Psoas muscle (tissue), 8 donors: Measurements from ENCODE around the gene TFB2M. TPM values are rescaled to one million over a fixed set of nuclear protein-coding genes. Genes with fewer than 3 reads are reported as not detected.
"Not testable (repeated sequence)": the region's sequence is repeated elsewhere in the genome, so short reads cannot be mapped to it uniquely, and the experiment has no call there.

ENCODE experiments used
- ATAC-seq, 4 donors: fragments of 200-7000 bp; cut with Tn5 transposase; one replicate each; pipeline ENCODE4 v1.9.1; 2020; ENCODE audit warnings: moderate library complexity in 3 of 4, mild to moderate bottlenecking in 2 of 4
- DNase-seq, 2 donors: peaks; one replicate each; pipeline ENCODE4 v3.0.0-alpha.2; 2020
- H3K27ac ChIP-seq: fragments of 200-600 bp; one replicate; pipeline ENCODE4 v1.8.0; 2022
- H3K27me3 ChIP-seq, 3 donors: fragments of 200-600 bp in 1 of 3; one replicate each; pipeline versions ENCODE4 v1.6.1 to v1.8.0; 2013 to 2022; ENCODE audit warnings: low read length in 2 of 3, mild to moderate bottlenecking in 2 of 3, moderate library complexity in 1 of 3; ENCODE audit not compliant: insufficient read depth in 3 of 3
- H3K36me3 ChIP-seq, 2 donors: fragments of 200-600 bp in 1 of 2; one replicate each; pipeline versions ENCODE4 v1.6.1 to v1.8.0; 2013 to 2022; ENCODE audit warnings: low read depth in 1 of 2, mild to moderate bottlenecking in 1 of 2, moderate library complexity in 1 of 2; ENCODE audit not compliant: insufficient read depth in 1 of 2
- H3K4me1 ChIP-seq: fragments of 200-600 bp; one replicate; pipeline ENCODE4 v1.8.0; 2022
- H3K4me3 ChIP-seq: fragments of 200-600 bp; one replicate; pipeline ENCODE4 v1.8.0; 2022; ENCODE audit warnings: mild to moderate bottlenecking
- H3K9me3 ChIP-seq: fragments of 200-600 bp; one replicate; pipeline ENCODE4 v1.8.0; 2022
- CTCF ChIP-seq: fragments of 200-600 bp; IDR thresholded peaks from one replicate; pipeline ENCODE4 v1.8.0; 2022; ENCODE audit warnings: antibody characterized with exemption
- WGBS, 3 donors: extraction: QIAGEN DNeasy Blood & Tissue Kit; methylation state at CpG; one replicate each; pipeline versions ENCODE4 v1.1.6 to v1.1.7; 2013; 5-methylcytosine and 5-hydroxymethylcytosine counted together
- intact Hi-C, 2 donors: fragments of 100-400 bp; cut with DNase I; formaldehyde crosslinking; loops; one replicate each; pipeline versions ENCODE4 v1.11.0 to v1.14.2; 2022
- polyA plus RNA-seq, 3 donors: library from polyadenylated mRNA; stranded (reverse); fragments of 200-250 nt; gene quantifications; one replicate each; pipeline ENCODE4 v1.2.3, GENCODE V29; 2013
- total RNA-seq, 4 donors: library from RNA; stranded (reverse); fragmentation: NEBNext Ultra II Directional in 2 of 4; extraction: Animal tissue kit (Norgen Biotek cat#: 25700) in 2 of 4; gene quantifications; one replicate each; pipeline versions ENCODE4 v1.2.1 to v1.2.4, GENCODE V29; 2021 to 2023
- donor health status: healthy with polysubstance abuse.
- donor health status: DM: no; HTN: no; CAD: no; lungs with moderate emphysema.
- donor health status: Bipolar disorder and iron deficiency.
- donor health status: healthy.
- donor health status: DM: yes; HTN: yes; CAD: no.
- donor health status: DM: no; HTN: no; CAD: no.
- donor health status: DM: no; HTN: no; CAD: no.
- donor health status: DM: yes; HTN: yes; CAD: no.

TFB2M gene
- total and polyA plus RNA-seq, 7 donors = 12.8 to 39.0 (median 19.3) TPM

GRCh38 chr1:246577082-246577719, 11.1 kb upstream of the TFB2M start:
- no peak for TF ChIP-seq CTCF
- ATAC-seq = no peak
- Histone ChIP-seq H3K27ac (peak overlapping the region; percentile 48), H3K4me3 (peak overlapping the region; percentile 8), H3K9me3 (no peaks in the 10 kb centered on the region), H3K4me1 (peaks cover 58% of the 10 kb centered on the region), H3K27me3 (no peaks in the 10 kb centered on the region), H3K36me3 (no peaks in the 10 kb centered on the region)
- 73 to 80% (median 79%) methylated on average over 5 of the region's 5 CpGs for WGBS, 3 donors
- intact Hi-C loops = no loop called here
- no peak for DNase-seq

GRCh38 chr1:246576709-246577032, 10.6 kb upstream of the TFB2M start:
- Histone ChIP-seq H3K27me3 (no peaks in the 10 kb centered on the region), H3K4me3 (no peak overlapping the region), H3K9me3 (no peaks in the 10 kb centered on the region), H3K27ac (no peak overlapping the region), H3K4me1 (peaks cover 58% of the 10 kb centered on the region), H3K36me3 (no peaks in the 10 kb centered on the region)
- ATAC-seq (no peak), DNase-seq (no peak)
- intact Hi-C loops = no loop called here
- WGBS, 3 donors = 92 to 100% (median 100%) methylated on average over 3 of the region's 3 CpGs
- no peak for TF ChIP-seq CTCF

- ATAC-seq = peak in 3 of 4 donors; percentile 53 to 78 (median 65)
- TF ChIP-seq CTCF = no peak
- Histone ChIP-seq H3K4me1 (peaks cover 60% of the 10 kb centered on the region), H3K27me3 (no peaks in the 10 kb centered on the region), H3K27ac (peak overlapping the region; percentile 67), H3K4me3 (peak overlapping the region; percentile 29), H3K9me3 (no peaks in the 10 kb centered on the region), H3K36me3 (no peaks in the 10 kb centered on the region)
- DNase-seq = no peak
- intact Hi-C loops = loop anchor here in 1 of 2 donors (5.0 kb wide), 1 partner anchor 39 kb away; no protein-coding TSS in a partner anchor
- 27 to 56% (median 38%) methylated on average over 6 of the region's 6 CpGs for WGBS, 3 donors
Observed at GRCh38 chr1:246573491-246573890, 7.4 kb upstream of the TFB2M start.

GRCh38 chr1:246572785-246573184, 6.7 kb upstream of the TFB2M start:
- intact Hi-C loops = loop anchor here in 1 of 2 donors (5.0 kb wide), 1 partner anchor 40 kb away; no protein-coding TSS in a partner anchor
- Histone ChIP-seq H3K9me3 (no peaks in the 10 kb centered on the region), H3K27me3 (no peaks in the 10 kb centered on the region), H3K4me3 (peak overlapping the region; percentile 29), H3K4me1 (peaks cover 60% of the 10 kb centered on the region), H3K27ac (peak overlapping the region; percentile 67), H3K36me3 (no peaks in the 10 kb centered on the region)
- TF ChIP-seq CTCF = no peak
- WGBS, 3 donors = 56 to 71% (median 64%) methylated on average over 3 of the region's 3 CpGs
- DNase-seq = no peak
- ATAC-seq = no peak

DNA sequence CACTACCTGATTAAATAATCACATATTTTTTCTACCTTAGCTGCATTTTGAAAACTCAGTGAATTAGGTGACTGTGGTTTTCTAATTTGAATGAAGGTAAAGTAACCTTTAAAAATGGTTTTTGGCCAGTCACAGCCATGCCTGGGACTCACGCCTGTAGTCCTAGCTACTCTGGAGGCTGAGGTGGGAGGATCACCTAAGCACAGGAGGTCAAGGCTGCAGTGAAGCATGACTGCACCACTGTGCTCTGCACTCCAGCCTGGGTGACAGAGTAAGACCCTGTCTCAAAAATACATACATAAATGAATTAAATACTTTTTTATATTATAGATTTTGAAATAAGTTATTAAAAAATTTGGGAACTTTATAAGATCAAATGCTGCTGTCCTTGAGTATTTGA, 5.9 kb upstream of the TFB2M start:
- intact Hi-C loops = loop anchor here in 1 of 2 donors (5.0 kb wide), 1 partner anchor 40 kb away; no protein-coding TSS in a partner anchor
- H3K27me3 ChIP-seq = no peaks in the 10 kb centered on the region
- no peak for DNase-seq
- TF ChIP-seq CTCF = no peak
- no peak for ATAC-seq
- no peaks in the 10 kb centered on the region for H3K36me3 ChIP-seq
- H3K4me1 ChIP-seq = peaks cover 58% of the 10 kb centered on the region
- no peaks in the 10 kb centered on the region for H3K9me3 ChIP-seq
- WGBS, 3 donors = 92 to 100% (median 98%) methylated on average over 1 of the region's 1 CpG
- no peak overlapping the region for H3K4me3 ChIP-seq
- H3K27ac ChIP-seq = peak overlapping the region; percentile 67

- intact Hi-C loops = loop anchor here in 1 of 2 donors (5.0 kb wide), 1 partner anchor 41 kb away; no protein-coding TSS in a partner anchor
- DNase-seq, ATAC-seq, H3K9me3 ChIP-seq, H3K27me3 ChIP-seq, H3K36me3 ChIP-seq, H3K4me3 ChIP-seq: not testable (repeated sequence)
- peak overlapping the region; percentile 93 for H3K27ac ChIP-seq
- peaks cover 56% of the 10 kb centered on the region for H3K4me1 ChIP-seq
- WGBS, 3 donors = 68 to 78% (median 72%) methylated on average over 4 of the region's 4 CpGs
Observed at GRCh38 chr1:246571309-246571708, 5.2 kb upstream of the TFB2M start.
